ENCODE data around the gene IP6K3.
A peak's percentile ranks its signal among the peaks of the same experiment; 100 is the strongest.

IP6K3 gene

DNA sequence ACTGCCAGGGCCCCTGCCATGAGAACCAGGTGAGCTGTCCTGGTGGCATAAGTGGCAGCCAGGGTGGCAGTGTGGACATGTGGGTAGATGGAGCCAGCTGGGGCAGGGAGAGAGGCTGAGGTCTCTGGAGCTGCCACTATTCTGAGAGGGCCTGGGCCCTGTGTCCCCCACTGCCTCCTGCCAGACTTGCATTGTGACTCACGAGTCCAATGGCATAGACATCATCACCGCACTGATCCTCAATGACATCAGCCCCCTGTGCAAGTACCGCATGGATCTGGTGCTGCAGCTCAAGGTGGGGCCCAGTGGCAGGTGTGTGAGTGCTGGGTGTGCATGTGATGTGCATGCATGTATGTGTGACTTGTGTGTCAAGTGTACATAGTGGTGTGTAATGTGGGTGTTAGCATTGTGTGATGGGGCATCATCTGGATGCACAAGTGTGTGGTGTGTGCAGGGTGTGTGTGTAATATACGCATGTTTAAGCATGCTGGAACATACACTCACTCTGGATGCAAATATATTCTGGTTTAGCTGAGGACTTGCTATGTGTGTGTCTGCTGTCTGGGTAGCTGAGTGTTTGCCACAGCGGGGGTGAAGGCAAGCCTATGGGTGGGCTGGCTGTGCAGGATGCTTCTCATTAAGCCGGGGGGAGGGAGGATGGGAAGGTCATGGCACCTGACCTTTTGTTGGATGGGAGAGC, 60.3 kb downstream of the IP6K3 start:
- no peak for DNase-seq

DNA sequence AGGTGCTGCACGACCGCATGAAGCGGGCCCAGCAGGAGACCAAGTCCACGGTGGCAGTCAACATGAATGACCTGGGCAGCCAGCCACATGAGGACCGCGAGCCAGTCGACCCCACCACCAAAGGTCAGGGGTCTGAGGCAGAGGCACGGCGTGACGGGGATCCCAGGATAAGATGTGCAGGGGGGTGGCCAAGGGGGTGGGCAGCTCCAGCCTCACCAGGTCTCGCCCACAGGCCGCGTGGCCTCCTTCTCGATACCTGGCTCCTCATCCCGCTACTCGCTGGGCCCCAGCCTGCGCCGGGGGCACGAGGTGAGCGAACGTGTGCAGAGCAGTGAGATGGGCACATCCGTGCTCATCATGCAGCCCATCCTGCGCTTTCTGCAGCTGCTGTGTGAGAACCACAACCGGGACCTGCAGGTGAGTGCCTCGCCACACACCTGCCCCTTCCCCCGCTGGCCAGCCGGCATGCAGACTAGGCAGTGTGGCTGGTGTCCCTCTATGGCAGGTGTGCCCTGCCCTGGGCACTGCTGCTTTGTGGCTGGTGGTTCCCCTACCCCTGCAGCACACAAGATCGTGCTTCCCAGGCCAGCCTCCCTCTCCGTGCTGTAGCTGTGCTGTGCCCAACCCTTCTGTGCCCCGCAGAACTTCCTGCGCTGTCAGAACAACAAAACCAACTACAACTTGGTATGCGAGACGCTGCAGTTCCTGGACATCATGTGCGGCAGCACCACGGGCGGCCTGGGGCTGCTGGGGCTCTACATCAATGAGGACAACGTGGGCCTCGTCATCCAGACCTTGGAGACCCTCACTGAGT, 61.1 kb downstream of the IP6K3 start:
- DNase-seq = no peak

DNA sequence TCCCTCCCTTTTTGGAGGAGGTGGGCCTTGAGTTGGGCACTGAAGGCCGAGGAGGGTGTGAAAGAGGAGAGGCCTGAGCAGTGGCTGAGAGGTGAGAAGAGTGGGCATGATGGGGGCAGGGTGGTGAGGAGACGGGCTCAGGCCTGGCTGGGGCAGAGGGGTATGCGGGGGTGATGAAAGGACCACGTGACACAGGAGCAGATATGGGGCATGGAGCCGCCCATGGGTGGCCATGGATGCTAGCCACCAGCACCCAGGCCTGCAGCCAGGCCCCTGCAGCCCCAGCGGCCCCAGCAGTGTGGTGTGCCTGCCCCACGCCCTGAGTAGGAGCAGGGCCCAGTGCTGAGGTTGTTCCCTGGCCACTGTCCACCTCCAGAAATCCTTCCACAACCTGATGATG, 61.7 kb downstream of the IP6K3 start:
- no peak for DNase-seq

DNA sequence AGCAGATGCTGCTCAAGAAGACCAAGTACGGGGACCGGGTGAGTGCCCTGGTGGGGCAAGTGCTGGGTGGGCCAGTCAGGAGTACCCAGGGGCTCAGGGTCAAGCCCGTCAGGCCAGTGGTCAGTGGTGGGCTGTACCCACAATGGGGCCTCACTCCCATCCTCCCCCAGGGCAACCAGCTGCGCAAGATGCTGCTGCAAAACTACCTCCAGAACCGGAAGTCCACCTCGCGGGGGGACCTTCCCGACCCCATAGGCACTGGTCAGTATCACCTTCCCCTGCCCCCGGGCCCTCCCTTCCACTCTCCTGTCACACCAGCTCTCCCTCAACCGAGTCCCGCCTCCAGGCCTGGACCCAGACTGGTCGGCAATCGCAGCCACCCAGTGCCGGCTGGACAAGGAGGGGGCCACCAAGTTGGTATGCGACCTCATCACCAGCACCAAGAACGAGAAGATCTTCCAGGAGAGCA, 62.2 kb downstream of the IP6K3 start:
- DNase-seq = no peak

DNA sequence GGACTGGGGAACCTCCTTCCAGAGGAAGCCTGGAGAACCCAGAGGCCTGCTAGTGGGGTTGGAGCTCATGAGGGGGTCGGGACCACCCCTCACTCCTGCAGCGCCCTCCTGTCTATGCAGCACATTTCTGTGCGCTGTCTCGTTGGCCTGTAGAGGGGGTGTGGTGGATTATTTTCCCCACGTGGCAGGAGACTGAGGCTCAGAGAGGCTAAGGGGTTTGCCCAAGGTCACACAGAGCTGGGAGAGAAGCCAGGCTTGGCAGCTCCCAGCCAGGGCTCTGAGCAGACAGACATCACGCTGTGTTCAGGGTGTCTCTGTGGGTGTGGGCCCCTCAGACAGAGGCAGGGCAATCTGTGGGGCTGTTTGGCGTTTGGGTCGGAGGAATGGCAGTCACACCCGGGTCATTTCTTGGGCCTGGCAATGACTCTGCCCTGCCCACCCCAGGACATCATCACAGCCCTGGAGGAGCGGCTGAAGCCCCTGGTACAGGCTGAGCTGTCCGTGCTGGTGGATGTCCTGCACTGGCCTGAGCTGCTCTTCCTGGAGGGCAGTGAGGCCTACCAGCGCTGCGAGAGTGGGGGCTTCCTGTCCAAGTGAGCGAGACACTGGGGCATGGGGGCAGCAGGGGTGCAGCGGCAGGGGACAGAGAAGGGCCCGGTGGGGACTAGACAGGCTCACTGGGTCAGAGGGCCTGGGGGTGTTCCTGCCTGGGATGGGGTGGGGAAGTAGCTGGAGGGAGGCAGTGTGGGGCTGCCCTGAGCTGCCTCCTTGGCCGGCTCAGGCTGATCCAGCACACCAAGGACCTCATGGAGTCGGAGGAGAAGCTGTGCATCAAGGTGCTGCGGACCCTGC, 62.9 kb downstream of the IP6K3 start:
- no peak for DNase-seq

DNA sequence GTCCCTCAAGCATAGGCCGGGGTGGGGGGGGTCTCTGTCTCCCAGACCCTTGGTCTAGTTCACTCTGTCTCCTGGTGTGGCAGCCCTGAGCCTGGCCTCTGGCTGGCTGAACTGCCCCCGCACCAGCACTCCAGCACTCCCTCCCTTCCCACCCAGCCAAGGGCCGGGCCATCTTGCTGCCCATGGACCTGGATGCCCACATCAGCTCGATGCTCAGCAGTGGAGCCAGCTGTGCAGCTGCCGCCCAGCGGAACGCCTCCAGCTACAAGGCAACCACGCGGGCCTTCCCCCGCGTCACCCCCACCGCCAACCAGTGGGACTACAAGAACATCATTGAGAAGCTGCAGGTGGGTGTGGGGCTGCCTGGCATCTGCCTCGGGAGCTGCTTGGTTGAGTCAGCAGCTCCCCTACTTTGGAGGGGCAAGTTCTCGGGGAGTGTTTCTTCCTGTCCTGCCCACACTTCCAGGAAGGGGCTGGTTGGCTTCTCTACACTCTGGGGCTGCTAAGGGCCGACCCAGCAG, 63.6 kb downstream of the IP6K3 start:
- peak in 1 of 2 experiments; percentile 11 for DNase-seq

DNA sequence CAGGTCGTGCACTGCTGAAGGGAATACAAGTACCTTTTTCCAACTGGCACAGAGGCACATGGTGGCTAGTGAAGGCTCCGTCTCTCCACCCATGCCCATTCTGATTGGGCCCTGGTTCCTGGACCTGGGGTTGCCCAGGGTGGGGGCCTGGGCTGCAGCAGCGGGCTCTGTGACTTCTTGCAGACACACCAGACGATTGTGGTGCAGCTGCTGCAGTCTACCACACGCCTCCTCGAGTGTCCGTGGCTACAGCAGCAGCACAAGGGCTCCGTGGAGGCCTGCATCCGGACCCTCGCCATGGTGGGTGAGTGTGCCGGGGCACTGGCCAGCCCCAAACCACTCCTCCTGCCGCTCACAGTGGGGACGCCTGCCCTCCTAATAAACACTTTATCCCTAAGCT, 64.4 kb downstream of the IP6K3 start:
- DNase-seq = no peak

DNA sequence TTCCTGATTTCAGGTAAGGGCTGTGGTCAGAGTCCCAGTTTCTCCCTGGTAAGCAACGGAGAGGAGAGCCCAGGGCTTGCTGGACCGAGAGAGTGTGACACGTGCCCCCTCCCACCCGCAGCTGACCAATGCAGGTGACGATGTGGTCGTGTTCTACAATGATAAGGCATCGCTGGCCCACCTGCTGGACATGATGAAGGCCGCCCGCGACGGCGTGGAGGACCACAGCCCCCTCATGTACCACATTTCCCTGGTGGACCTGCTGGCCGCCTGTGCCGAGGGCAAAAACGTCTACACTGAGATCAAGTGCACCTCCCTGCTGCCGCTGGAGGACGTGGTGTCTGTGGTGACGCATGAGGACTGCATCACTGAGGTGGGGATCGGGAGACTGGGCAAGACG, 66.9 kb downstream of the IP6K3 start:
- DNase-seq = no peak

DNA sequence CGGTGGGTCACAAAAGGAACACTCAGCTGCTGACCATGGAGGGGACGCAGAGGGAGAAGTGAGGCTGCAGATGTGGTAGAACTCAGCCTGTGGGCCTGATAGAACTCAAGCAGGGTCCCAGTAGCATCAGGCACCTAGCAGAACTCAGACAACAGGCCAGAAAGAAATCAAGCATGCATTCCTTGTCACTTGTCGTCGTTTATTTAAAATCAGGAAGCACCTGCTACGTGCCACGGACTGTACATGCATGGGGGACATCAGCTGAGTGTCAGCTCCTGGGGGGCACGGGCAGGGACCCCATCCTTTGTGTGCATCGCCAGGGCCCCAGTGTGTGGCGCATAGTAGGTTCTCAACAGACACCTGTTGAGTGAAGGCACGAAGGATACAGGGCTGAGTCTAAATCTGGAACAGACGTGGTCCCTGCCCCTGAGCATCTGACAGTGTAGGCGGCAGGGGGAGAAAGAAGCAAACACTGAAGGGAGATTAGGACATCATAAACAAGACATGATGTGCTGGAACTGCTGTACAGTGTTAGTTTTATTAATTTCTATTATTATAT, 67.7 kb downstream of the IP6K3 start:
- DNase-seq = no peak

DNA sequence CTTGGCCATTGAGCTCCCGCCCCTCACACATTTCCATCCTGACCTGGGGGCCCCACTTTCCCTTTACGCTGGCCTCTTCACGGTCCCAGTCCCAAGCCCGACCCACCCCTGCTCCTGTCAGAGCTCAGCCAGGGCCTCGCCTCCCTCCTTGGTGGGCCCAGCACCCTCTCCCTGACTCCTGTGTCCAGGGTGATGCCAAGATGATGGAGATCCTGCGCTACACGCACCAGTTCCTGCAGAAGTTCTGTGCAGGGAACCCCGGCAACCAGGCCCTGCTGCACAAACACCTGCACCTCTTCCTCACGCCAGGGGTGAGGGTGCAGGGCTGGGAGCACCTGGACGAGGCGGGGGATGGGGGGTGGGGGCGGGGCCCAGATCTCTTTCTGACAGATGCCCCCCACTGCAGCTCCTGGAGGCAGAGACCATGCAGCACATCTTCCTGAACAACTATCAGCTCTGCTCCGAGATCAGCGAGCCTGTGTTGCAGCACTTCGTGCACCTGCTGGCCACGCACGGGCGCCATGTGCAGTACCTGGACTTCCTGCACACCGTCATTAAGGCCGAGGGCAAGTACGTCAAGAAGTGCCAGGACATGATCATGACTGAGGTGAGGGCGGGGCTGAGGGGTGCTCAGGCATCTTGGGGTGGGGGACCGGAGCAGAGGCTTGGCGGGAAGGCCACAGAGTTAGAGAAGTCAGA, 68.3 kb downstream of the IP6K3 start:
- no peak for DNase-seq

DNA sequence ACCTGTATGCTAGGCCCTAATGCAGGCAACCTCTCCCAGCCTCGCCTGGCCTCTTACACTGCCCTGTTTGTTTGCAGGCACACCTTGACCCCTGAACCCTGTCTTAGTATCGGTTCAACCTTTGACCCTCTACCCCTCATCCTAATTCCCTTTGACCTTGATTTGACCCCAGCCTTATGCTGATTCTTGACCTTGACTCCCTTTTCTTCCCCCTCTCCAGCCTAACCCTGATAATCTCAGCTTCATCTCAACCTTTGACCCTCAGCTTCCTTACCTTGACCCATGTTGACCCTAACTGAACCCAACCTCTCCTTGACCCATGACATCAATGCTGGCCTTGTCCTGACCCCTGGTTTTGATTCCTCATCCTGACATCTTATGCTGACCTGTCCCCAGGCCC, 69.0 kb downstream of the IP6K3 start:
- DNase-seq = no peak

DNA sequence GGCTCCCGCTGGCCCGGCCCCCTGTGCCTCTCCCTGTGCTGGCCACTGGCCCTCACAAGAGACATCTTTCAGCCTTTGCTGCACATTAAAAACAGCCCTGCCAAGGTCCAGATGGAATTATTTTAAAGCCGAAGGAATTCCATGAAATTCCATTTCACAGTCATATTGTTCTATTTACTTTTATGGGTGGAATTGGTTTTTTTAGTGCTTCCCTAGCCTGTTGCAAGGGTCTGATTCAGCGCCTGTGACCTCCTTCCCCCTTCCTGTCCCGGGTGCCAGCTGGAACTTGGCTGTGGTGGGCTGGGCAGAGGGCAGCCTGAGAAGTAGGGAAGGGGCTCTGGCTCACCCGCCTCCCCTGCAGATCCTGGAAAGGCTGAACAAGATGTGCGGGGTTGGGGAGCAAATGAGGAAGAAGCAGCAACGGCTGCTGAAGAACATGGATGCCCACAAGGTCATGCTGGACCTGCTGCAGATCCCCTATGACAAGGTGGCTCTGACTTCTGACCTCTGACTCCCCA, 69.5 kb downstream of the IP6K3 start:
- no peak for DNase-seq

DNA sequence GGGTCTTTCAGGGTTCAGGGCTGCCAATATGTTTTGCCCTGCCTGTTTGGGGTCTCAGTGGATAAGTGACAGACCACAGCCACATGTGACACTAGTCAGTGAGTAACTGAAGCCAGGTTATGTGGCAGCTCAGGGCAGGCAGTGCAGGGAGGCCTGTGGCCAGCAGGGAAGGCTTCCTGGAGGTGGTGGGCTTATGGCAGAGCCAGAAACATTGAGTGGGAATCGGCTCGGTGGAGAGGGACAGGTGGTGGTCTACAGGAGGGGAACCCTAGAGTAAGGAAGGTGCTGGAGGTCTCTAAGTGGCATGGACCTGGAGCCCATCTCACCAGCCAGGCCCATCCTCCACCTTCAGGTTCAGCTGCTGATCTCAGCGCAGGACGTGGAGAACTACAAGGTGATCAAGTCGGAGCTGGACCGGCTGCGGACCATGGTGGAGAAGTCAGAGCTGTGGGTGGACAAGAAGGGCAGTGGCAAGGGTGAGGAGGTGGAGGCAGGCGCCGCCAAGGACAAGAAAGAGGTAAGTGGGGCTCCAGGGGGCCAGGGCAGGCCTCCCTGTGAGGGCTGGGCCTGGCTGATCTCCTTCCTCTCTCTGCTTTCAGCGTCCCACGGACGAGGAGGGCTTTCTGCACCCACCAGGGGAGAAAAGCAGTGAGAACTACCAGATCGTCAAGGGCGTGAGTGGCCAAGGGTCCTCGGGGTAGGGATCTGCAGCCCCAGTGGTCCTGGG, 70.1 kb downstream of the IP6K3 start:
- DNase-seq = no peak

DNA sequence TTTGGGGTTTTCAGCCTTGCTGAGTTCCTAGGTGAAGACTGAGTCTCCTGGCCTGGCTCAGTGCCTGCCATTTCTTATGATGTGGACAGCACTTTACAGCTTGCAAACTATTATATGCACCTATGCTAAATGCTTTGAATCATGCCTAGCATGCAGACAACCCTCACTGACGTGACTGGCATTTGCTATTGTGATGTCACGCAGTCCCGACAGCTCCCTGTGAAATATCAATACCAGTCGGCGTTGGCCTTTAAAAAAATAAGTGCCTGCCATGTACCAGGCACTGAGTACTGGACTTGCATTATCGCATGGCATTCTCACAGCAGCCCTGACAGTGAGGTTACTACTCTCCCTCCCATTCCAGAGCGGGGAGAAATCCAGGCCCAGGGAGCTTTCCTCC, 70.7 kb downstream of the IP6K3 start:
- no peak for DNase-seq

DNA sequence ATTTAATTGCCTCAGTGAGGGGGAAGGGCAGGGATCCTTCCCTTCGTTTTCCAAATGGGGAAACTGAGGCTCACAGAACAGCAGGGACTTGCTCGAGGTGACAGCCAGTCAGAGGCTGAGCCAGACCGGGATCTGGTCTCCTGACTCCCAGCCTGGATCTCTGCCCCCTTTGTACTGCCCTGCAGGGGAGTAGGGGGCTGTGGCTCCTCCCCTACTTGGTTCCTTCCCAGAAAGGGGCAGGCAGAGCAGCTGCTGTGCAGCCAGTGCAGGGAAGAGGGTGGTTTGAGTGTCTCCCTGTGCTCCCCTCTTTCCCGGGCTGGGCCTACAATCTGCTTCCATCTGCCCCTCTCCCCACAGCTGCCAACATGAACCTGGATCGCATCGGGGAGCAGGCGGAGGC, 72.9 kb downstream of the IP6K3 start:
- DNase-seq = no peak

DNA sequence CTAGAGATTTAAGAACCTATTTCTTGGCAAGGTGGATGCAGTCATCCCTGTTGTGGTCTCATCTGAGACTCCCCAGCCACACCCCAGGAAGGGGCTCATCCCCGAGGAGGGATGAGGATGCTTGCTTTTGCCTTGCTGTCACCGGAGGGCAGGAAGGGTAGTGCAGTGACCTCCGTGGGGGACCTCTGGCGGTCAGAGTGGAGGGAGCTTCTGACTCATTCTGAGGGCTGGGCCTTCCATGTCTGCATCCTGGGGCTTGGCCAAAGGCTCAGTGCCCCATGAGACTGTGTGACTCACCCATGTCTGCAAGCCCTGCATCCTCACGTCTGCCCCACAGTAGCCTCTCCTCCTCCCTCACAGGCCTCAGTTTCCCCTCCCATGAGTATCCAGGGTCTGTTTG, 73.9 kb downstream of the IP6K3 start:
- DNase-seq = peak in 1 of 2 experiments; percentile 19

DNA sequence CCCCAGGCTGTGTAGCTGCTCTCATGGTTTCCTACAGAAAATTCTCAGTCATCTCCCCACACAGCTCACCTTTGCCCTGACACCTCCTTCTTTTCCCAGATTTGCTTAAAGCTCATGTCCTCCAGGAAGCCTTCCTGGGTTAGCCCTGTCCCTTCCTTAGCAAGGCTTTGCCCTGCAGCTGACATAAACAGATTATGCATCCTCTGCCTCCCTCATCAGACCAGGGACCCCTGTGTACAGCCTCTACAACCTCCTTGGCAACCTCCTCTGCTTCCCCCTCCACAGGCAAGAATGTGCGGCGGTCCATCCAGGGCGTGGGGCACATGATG, 75.0 kb downstream of the IP6K3 start:
- no peak for DNase-seq

All from Kasumi-1 (cell line).